ENCODE measurements around the gene MLF1.

The MLF1 gene

DNA sequence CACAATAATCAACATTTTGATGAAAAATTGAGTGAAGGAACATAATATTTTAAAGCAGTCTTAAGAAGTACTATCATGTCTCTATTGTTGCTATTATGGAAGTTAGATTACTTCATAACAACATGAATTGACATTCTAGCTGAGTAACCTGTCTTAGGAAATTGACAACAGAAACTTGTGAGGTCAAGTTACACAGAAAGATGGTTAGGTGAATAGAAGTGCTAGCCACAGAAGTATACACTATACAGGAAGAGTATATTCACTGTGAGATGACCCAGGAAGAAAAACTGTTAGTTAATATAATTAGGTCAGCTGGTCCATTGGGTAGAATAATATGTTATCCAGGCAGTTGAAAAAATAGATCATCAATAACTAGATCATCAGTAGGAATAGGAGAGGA lies 31.2 kb downstream of the MLF1 start:
- no peak overlapping the region for H3K4me3 ChIP-seq (ENCODE audit: low read depth, low read length)
- no peak for TF ChIP-seq MYC (IDR thresholded peaks at IDR 0.05; ENCODE audit: low read depth, low read length)
- TF ChIP-seq, protein P1, sequence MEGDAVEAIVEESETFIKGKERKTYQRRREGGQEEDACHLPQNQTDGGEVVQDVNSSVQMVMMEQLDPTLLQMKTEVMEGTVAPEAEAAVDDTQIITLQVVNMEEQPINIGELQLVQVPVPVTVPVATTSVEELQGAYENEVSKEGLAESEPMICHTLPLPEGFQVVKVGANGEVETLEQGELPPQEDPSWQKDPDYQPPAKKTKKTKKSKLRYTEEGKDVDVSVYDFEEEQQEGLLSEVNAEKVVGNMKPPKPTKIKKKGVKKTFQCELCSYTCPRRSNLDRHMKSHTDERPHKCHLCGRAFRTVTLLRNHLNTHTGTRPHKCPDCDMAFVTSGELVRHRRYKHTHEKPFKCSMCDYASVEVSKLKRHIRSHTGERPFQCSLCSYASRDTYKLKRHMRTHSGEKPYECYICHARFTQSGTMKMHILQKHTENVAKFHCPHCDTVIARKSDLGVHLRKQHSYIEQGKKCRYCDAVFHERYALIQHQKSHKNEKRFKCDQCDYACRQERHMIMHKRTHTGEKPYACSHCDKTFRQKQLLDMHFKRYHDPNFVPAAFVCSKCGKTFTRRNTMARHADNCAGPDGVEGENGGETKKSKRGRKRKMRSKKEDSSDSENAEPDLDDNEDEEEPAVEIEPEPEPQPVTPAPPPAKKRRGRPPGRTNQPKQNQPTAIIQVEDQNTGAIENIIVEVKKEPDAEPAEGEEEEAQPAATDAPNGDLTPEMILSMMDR (IDR thresholded peaks at IDR 0.05; ENCODE audit: low read depth, low read length): no peak
- TF ChIP-seq POLR2A (IDR thresholded peaks at IDR 0.05; ENCODE audit: extremely low read depth, insufficient read length): no peak
- TF ChIP-seq, protein P2, sequence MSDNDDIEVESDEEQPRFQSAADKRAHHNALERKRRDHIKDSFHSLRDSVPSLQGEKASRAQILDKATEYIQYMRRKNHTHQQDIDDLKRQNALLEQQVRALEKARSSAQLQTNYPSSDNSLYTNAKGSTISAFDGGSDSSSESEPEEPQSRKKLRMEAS (IDR thresholded peaks at IDR 0.05; ENCODE audit: low read depth, low read length): no peak
- DNase-seq (ENCODE audit: low read depth): no peak

GRCh38 chr3:158617982-158618875 lies 47.2 kb downstream of the MLF1 start:
- DNase-seq (ENCODE audit: low read depth): no peak
- TF ChIP-seq MYC (IDR thresholded peaks at IDR 0.05; ENCODE audit: low read depth, low read length) (no peak), POLR2A (IDR thresholded peaks at IDR 0.05; ENCODE audit: extremely low read depth, insufficient read length) (no peak)
- TF ChIP-seq, protein P2 (IDR thresholded peaks at IDR 0.05; ENCODE audit: low read depth, low read length): no peak
- TF ChIP-seq, protein P1 (IDR thresholded peaks at IDR 0.05; ENCODE audit: low read depth, low read length): no peak

GRCh38 chr3:158625881-158626280 lies 54.9 kb downstream of the MLF1 start:
- no peak for DNase-seq (ENCODE audit: low read depth)
- no peak overlapping the region for H3K4me3 ChIP-seq (ENCODE audit: low read depth, low read length)
- TF ChIP-seq, protein P1 (IDR thresholded peaks at IDR 0.05; ENCODE audit: low read depth, low read length): no peak
- TF ChIP-seq POLR2A (IDR thresholded peaks at IDR 0.05; ENCODE audit: extremely low read depth, insufficient read length): no peak
- TF ChIP-seq, protein P2 (IDR thresholded peaks at IDR 0.05; ENCODE audit: low read depth, low read length): no peak
- no peak for TF ChIP-seq MYC (IDR thresholded peaks at IDR 0.05; ENCODE audit: low read depth, low read length)

More at GRCh38 chr3:158617982-158618875, 47.2 kb downstream of the MLF1 start:
- H3K4me3 ChIP-seq (ENCODE audit: low read depth, low read length): no peak overlapping the region

DNA sequence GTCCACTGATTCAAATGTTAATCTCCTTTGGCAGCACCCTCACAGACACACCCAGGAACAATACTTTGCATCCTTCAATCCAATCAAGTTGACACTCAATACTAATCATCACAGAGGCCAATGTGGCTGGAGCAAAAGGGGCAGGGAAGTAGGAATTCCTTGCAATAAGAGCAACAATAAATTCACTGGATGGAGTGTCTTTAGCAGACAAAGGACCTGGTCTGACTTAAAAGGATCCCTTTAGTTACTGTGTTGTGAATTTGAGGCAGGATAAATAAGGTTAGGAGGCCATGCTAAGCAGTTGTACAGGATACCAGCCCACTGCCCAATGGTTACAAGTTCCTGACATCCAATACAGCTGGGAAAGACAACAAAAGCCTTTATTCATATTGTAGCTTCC lies 61.0 kb downstream of the MLF1 start:
- H3K4me3 ChIP-seq (ENCODE audit: low read depth, low read length): no peak overlapping the region
- DNase-seq (ENCODE audit: low read depth): no peak
- TF ChIP-seq POLR2A (IDR thresholded peaks at IDR 0.05; ENCODE audit: extremely low read depth, insufficient read length) (no peak), MYC (IDR thresholded peaks at IDR 0.05; ENCODE audit: low read depth, low read length) (no peak)
- TF ChIP-seq, protein P1 (IDR thresholded peaks at IDR 0.05; ENCODE audit: low read depth, low read length): no peak
- TF ChIP-seq, protein P2 (IDR thresholded peaks at IDR 0.05; ENCODE audit: low read depth, low read length): no peak

DNA sequence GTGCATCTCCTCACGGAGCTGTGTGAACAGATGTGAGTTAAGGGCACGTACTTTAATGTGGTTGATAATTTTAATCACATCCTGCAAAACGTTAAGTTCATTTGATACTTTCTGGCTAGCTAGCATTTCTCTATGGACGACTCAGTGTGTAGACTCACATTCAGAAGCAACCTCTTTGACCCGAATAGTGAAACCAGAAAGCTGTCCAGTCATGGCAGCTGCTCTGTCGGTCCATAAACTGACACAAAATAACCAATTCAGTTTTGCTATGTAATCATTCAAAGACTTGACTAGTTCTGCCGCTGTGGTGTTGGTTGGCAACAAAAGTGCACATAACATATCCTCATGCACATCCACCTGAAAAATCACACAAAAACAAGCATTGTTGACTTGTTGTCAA lies 69.7 kb downstream of the MLF1 start:
- H3K4me3 ChIP-seq (ENCODE audit: low read depth, low read length): no peak overlapping the region
- TF ChIP-seq POLR2A (IDR thresholded peaks at IDR 0.05; ENCODE audit: extremely low read depth, insufficient read length) (no peak), MYC (IDR thresholded peaks at IDR 0.05; ENCODE audit: low read depth, low read length) (no peak)
- TF ChIP-seq, protein P2 (IDR thresholded peaks at IDR 0.05; ENCODE audit: low read depth, low read length): no peak
- TF ChIP-seq, protein P1 (IDR thresholded peaks at IDR 0.05; ENCODE audit: low read depth, low read length): no peak
- no peak for DNase-seq (ENCODE audit: low read depth)
